Testis (tissue), 3 donors: ENCODE measurements around the gene ACACB. TPM values are rescaled to one million over a fixed set of nuclear protein-coding genes. Genes with fewer than 3 reads are reported as not detected.

ENCODE experiments used
- DNase-seq: peaks from one replicate; pipeline ENCODE4 v3.0.0-alpha.2; 2019
- H3K27ac ChIP-seq, 2 donors: fragments of 200-600 bp; sonication (generic); one replicate each; pipeline ENCODE4 v1.5.1; 2019
- H3K27me3 ChIP-seq: fragments of 200-600 bp; sonication (generic); one replicate; pipeline ENCODE4 v1.5.1; 2019
- H3K36me3 ChIP-seq: fragments of 200-600 bp; sonication (generic); one replicate; pipeline ENCODE4 v1.5.1; 2017; ENCODE audit warnings: low read depth; ENCODE audit errors: missing control alignments
- H3K4me1 ChIP-seq: fragments of 200-600 bp; sonication (generic); one replicate; pipeline ENCODE4 v1.5.1; 2019
- H3K4me3 ChIP-seq, 2 donors: fragments of 200-600 bp; sonication (generic); one replicate each; pipeline ENCODE4 v1.5.1; 2017 to 2019
- H3K9me3 ChIP-seq: fragments of 200-600 bp; sonication (generic); one replicate; pipeline ENCODE4 v1.5.1; 2017
- POLR2A ChIP-seq: fragments of 450-650 bp; IDR thresholded peaks from one replicate; pipeline ENCODE4 v1.6.1; 2017; ENCODE audit warnings: antibody characterized with exemption, mild to moderate bottlenecking, moderate library complexity
- WGBS, 2 donors: methylation state at CpG; one replicate each; pipeline ENCODE4 v1.1.5; 2018; 5-methylcytosine and 5-hydroxymethylcytosine counted together
- intact Hi-C: fragments of 100-400 bp; cut with DNase I; formaldehyde crosslinking; loops from one replicate; pipeline ENCODE4 v1.15.1; 2023; ENCODE audit warnings: low total_unique reads
- polyA plus RNA-seq: library from polyadenylated mRNA; stranded (reverse); fragments of 350-450 nt; fragmentation: Illumina TruSeq; extraction: RNeasy Lipid Tissue Mini Kit (QIAGEN cat#74804); gene quantifications from one replicate; pipeline ENCODE4 v1.2.3, GENCODE V29; 2014; ENCODE audit warnings: low read depth, low replicate concordance; ENCODE audit not compliant: insufficient read depth
- total RNA-seq, 2 donors: library from RNA; depleted of rRNA; stranded (reverse); fragments of >200 nt; gene quantifications; one replicate each; pipeline ENCODE4 v1.2.3, GENCODE V29; 2016
- TF ChIP-seq, protein P1 (sequence below), 3 experiments: fragments of 450-650 bp in 2 of 3; fragments of 200-600 bp in 1 of 3; sonication (generic) in 1 of 3; IDR thresholded peaks; one replicate each; pipeline ENCODE4 v1.5.1; 2016 to 2019; ENCODE audit warnings: antibody characterized with exemption in 3 of 3, mild to moderate bottlenecking in 2 of 3, moderate library complexity in 1 of 3

The ACACB gene
- total and polyA plus RNA-seq, 3 donors from 2014 or later, result 25.5 to 96.8 (median 61.6) TPM

DNA sequence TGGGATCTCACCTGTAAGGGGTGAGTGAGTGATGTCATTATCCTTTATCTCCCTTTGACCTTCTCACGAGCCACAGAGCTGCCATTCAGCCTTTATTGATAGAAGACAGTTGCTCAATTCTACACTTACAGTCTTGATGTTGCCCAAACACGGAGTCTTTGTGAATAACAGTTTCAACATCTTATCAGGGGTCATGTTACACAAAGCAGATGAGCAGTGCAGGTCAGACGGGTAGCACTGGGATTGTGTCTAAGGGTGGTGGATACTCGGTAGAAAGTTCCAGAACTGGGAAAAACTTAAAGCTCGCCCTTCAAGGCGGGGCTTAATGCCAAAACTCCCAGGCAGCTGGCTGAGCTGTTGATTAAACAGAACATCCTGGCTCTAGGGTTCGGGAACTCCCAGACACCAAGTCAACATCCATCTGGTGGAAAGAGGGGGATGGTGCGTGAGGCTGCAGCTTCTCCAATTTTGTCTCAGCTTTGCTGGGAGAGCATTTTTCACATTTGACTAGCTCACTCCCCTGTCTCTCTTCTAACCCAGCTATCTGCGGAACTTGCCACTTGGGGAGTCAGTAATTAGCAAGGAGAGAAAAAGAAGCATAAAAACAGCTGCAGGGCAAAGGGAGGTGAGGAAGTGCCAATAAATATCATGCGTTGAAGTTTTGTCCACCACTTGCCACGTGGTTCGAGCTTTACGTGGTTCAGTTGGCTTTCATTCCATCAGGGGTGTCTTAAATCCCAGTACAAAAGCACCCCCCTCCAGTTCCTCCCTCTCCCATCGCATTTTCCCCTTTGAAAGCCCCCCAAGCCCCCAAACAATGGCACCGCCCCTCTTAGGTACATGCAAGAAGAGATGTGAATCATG is 161.7 kb downstream of the ACACB start:
- intact Hi-C loops, result no loop called here
- Histone ChIP-seq H3K4me3 (no peak overlapping the region), H3K36me3 (no peaks in the 10 kb centered on the region), H3K27ac (peak overlapping the region in 1 of 2 donors; percentile 11), H3K27me3 (no peaks in the 10 kb centered on the region), H3K4me1 (peaks cover 11% of the 10 kb centered on the region), H3K9me3 (no peaks in the 10 kb centered on the region)
- WGBS, 2 donors, result 39 to 49% methylated on average over 15 of the region's 15 CpGs
- peak; percentile 76 for DNase-seq
- TF ChIP-seq, protein P1, sequence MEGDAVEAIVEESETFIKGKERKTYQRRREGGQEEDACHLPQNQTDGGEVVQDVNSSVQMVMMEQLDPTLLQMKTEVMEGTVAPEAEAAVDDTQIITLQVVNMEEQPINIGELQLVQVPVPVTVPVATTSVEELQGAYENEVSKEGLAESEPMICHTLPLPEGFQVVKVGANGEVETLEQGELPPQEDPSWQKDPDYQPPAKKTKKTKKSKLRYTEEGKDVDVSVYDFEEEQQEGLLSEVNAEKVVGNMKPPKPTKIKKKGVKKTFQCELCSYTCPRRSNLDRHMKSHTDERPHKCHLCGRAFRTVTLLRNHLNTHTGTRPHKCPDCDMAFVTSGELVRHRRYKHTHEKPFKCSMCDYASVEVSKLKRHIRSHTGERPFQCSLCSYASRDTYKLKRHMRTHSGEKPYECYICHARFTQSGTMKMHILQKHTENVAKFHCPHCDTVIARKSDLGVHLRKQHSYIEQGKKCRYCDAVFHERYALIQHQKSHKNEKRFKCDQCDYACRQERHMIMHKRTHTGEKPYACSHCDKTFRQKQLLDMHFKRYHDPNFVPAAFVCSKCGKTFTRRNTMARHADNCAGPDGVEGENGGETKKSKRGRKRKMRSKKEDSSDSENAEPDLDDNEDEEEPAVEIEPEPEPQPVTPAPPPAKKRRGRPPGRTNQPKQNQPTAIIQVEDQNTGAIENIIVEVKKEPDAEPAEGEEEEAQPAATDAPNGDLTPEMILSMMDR (IDR thresholded peaks at IDR 0.05), result peak in 1 of 3 experiments; percentile 7
- TF ChIP-seq POLR2A, result no peak

DNA sequence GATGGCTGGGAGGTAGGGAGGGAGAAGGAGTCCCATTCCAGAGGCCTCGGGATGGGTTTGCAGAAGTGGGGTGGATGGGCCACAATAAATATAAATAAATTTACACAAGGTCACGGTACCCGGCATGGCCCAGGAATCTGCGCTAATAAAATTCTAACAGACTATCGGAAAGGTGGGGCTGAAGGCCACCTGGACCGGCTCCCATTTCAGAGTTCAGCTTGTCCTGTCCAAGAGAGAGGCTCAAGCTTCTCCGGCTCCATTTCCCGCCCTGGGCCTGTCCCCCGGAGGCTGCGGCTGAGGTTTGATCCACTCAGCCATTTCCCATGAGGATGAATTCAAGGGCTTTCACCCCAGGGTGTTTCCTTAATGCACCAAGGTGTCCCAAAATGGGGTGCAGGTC is 162.5 kb downstream of the ACACB start:
- H3K27me3 ChIP-seq, result no peaks in the 10 kb centered on the region
- no peak overlapping the region for H3K27ac ChIP-seq
- H3K4me3 ChIP-seq, result no peak overlapping the region
- intact Hi-C loops, result no loop called here
- H3K36me3 ChIP-seq, result no peaks in the 10 kb centered on the region
- TF ChIP-seq POLR2A, result no peak
- TF ChIP-seq, protein P1 (IDR thresholded peaks at IDR 0.05), result no peak
- H3K9me3 ChIP-seq, result no peaks in the 10 kb centered on the region
- DNase-seq, result peak; percentile 51
- peaks cover 11% of the 10 kb centered on the region for H3K4me1 ChIP-seq
- 61 to 63% methylated on average over 10 of the region's 10 CpGs for WGBS, 2 donors

DNA sequence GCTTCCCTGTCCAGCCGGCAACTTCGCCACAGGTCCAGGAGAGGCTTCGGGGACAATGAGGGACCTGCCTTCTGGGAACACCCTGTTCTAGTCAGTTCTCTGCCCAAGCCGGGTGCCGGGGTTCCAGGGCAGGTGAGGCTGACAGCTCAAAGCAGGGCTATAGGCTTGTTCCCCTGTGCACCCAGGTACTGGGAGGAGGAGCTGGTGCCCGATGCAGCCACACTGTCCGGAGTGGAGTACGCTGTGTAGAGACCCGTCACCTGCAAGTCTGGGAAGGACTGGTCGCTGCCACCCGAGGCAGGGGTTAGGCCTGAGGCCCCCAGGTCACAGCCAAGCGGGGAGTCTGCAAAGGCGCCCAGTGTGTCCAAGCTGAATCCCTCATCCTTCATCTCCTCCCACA is 163.1 kb downstream of the ACACB start:
- Histone ChIP-seq H3K27me3 (no peaks in the 10 kb centered on the region), H3K4me3 (no peak overlapping the region), H3K9me3 (no peaks in the 10 kb centered on the region), H3K4me1 (peaks cover 11% of the 10 kb centered on the region), H3K27ac (no peak overlapping the region), H3K36me3 (no peaks in the 10 kb centered on the region)
- intact Hi-C loops, result no loop called here
- 96 to 98% methylated on average over 7 to 13 of the region's 13 CpGs for WGBS, 2 donors
- DNase-seq, result no peak
- no peak for TF ChIP-seq POLR2A
- TF ChIP-seq, protein P1 (IDR thresholded peaks at IDR 0.05), result no peak

DNA sequence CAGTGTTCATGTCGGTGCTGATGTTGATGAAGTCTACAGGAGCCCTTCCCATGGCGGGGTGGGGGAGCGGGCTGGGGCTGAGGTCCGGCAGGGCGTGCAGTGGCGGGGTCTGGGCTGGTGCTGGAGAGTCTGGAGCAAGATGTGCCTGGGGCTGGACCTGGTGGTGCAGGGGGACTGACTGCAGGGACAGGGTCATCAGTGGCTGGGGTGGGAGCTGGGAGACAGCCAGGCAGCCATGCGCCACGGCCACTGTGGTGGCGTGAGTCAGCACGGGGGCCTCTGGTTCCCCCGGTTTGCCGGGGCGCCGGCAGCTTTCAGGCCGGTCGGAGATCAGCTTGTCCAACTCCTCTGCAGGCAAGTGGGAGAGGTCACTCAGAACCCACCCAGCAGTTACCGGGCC is 165.1 kb downstream of the ACACB start:
- Histone ChIP-seq H3K4me1 (peaks cover 11% of the 10 kb centered on the region), H3K9me3 (no peaks in the 10 kb centered on the region), H3K4me3 (no peak overlapping the region), H3K27me3 (no peaks in the 10 kb centered on the region), H3K27ac (no peak overlapping the region), H3K36me3 (no peaks in the 10 kb centered on the region)
- WGBS, 2 donors, result 95 to 97% methylated on average over 7 to 17 of the region's 17 CpGs
- intact Hi-C loops, result no loop called here
- no peak for TF ChIP-seq POLR2A
- TF ChIP-seq, protein P1 (IDR thresholded peaks at IDR 0.05), result no peak
- no peak for DNase-seq

DNA sequence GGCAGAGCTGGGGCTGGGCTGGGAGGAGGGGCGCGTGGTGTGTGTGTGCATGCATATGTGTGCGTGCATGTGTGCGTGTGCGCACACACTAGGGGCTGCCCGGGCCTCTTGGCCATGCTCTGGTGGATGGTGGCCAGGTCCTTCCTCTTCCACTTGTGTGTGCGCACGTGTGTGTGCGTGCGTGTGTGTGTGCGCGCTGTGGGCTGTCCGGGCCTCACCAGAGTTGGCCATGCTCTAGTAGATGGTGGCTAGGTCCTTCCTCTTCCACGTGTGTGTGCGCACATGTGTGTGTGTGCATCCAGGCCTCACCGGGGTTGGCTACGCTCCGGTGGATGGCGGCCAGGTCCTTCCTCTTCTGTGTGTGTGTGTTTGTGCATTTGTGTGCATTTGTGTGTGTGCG is 168.0 kb downstream of the ACACB start:
- Histone ChIP-seq H3K4me1 (no peaks in the 10 kb centered on the region), H3K27me3 (no peaks in the 10 kb centered on the region), H3K27ac (no peak overlapping the region), H3K9me3 (no peaks in the 10 kb centered on the region), H3K4me3 (no peak overlapping the region), H3K36me3 (no peaks in the 10 kb centered on the region)
- TF ChIP-seq, protein P1 (IDR thresholded peaks at IDR 0.05), result no peak
- TF ChIP-seq POLR2A, result no peak
- intact Hi-C loops, result no loop called here
- 80 to 94% methylated on average over 2 to 20 of the region's 20 CpGs for WGBS, 2 donors
- DNase-seq, result no peak
